GM18498 (cell line): ENCODE measurements around the gene SLC25A42.
A peak's percentile ranks its signal among the peaks of the same experiment; 100 is the strongest.

Experiments
- ATAC-seq: cut with Tn5 transposase; IDR thresholded peaks from one replicate; pipeline ENCODE4 v1.9.1; 2021; ENCODE audit warnings: mild to moderate bottlenecking, moderate library complexity; ENCODE audit not compliant: unreplicated experiment

Gene SLC25A42

DNA sequence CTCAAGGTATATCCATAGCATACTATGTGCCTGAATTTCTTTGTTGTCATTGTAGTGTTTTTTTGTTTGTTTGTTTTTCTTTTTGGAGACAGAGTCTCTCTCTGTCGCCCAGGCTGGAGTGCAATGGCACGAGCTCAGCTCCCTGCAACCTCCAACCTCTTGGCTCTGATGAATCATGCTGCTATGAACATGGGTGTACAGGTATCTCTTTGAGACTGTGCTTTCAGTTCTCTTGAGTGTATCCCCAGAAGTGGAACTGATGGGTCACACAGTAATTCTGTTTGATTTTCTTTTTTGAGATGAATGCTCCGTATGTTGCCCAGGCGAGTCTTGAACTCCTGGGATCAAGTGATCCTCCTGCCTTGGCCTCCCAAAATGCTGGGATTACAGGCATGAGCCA lies 13.7 kb upstream of the SLC25A42 start:
- ATAC-seq: no peak

DNA sequence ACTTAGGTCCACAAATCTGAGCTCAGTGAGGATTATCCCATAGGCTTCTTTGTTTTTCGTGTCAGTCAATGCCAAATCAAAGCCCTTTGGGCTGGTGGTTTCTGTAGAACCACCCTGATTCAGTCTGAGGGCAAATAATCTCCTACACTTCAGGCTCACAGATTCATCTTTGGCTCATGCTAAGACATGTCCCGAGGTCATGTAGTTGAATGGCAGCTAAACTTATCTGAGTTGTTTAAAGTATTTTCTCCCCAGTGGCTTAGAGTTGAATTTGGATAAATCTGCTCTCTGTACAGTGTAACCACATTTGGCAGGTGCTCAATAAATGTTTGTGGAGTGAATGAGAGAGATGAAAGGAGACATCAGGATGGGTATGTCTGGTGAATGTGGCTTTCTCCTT lies 13.1 kb upstream of the SLC25A42 start:
- no peak for ATAC-seq

DNA sequence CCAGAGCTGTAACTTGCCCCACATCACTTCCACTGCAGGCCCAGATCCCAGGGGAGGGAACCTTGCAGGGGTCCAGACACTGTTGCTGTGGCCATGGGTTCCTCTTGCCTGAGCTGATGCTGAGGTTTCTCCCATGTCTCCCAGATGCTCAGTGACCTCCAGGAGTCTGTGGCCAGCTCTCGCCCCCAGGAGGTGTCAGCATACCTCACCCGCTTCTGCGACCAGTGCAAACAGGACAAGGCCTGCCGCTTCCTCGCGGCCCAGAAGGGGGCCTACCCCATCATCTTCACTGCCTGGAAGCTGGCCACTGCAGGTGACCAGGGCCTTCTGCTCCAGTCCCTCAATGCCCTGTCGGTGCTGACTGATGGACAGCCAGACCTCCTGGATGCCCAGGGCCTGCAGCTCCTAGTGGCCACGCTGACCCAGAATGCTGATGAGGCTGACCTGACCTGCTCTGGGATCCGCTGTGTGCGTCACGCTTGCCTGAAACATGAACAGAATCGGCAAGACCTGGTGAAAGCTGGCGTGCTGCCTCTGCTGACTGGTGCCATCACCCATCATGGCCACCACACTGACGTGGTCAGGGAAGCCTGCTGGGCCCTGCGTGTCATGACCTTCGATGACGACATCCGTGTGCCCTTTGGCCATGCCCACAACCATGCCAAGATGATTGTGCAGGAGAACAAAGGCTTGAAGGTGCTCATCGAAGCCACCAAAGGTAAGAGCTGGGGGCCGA lies 12.1 kb upstream of the SLC25A42 start:
- ATAC-seq: no peak

DNA sequence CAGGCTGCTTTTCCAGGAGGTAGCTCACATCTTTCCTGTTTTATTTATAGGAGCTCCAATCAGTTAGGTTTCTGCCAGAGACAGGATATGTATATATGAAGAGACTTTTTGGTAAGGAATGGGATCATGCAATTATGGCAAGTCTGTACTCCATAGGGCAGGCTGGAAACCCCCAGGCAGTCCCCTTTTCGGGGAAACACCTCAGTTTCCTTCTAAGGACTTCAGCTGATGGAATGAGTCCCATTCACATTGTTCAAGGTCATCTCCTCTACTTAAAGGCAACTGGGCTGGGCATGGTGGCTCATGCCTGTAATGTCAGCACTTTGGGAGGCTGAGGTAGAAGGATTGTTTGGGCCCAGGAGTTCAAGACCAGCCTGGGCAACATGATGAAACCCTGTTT lies 10.9 kb upstream of the SLC25A42 start:
- no peak for ATAC-seq

DNA sequence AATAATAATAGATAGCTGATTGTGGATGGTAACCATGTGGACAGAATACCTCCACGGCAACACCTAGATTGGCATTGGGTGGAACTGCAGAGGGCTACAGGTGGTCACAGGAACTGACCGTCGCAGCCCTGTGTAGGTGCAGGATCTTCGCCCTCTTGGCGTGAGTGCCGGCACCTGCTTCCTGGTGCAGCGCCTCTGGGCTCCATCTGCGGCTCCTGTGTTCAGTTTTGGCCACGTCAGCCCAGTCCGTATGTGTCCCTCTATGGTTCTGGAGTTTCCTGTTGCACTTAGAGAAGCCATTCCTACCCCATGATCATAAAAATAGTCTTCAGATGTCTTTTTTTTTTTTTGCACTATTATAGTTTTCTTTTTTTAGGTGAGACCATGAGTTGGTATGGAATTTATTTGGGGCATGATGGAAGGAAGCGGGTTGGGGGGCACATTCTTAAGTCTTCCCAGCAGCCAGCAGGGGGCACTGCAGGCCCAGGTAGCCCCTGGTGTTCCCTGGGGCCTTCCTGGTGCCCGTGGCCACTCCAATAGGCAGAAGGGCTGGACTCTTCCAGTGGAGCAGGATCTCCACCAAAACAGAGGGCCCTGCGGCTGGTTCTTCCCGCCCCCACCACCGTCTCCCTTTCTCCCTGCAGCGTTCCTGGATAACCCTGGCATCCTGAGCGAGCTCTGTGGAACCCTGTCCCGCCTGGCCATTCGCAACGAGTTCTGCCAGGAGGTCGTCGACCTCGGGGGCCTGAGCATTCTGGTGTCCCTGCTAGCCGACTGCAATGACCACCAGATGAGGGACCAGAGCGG lies 10.1 kb upstream of the SLC25A42 start:
- no peak for ATAC-seq

DNA sequence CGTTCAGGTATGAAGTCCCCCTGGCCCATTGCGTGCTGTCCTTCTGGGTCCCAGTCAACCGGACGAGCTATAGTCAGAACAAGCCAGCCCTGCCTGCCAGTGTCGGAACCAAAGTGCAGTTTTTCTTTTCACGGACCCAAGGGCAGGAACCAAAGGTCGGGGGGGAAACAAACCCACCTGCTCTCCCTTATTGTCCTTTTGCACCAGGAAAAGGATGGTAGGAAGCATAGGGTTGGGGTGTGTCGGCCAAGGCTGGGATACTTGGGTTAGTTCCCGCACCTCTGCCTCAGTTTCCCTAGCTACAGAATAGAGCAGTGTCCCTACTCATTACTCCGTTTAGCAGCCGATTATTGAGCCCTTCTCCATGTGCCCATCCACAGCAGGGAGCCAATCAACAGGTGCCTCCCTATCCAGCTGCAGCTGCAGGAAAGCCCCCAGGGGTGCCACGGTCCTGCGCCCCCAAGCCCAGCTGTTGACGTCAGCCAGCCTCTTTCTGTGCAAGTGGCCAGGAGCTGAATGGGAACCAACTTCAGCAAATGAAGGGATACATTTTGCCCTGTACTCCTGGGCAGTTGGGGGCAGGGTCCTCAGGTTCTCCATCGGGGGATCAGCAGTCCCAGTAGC lies 9.4 kb upstream of the SLC25A42 start:
- no peak for ATAC-seq

DNA sequence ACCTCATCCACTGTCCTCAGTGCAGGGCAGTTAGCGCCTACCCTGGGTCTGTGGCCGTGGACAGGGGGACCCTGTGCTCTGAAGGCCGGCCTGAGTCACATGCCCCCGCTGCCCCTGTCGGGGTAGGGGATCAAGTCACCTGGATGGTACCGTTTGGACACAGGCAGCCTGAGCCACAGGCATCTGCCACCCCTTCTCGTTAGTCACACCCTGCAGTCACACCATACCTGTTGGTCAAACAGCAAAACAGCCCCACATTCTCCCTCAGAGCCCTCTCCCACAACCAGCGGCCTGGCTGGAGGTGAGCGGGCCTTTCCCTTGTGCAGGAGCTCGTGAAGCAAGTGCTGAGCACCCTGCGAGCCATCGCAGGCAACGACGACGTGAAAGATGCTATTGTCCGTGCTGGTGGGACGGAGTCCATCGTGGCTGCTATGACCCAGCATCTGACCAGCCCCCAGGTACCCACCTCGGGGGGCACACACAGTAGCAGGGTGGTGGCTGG lies 8.8 kb upstream of the SLC25A42 start:
- no peak for ATAC-seq

DNA sequence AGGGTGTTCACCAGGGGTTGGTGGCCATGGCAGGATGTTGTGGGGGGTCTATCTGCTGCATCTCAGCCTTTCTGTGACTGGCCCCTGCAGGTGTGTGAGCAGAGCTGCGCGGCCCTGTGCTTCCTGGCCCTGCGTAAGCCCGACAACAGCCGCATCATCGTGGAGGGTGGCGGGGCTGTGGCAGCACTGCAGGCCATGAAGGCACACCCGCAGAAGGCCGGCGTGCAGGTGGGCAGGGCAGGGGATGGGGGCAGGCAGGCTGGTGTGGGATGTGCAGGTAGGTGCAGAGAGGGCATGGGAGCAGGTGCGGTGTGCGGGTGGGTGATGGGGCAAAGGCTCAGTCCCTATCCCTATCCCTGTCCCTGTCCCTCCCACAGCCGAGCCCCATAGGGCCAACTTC lies 8.1 kb upstream of the SLC25A42 start:
- ATAC-seq: no peak

DNA sequence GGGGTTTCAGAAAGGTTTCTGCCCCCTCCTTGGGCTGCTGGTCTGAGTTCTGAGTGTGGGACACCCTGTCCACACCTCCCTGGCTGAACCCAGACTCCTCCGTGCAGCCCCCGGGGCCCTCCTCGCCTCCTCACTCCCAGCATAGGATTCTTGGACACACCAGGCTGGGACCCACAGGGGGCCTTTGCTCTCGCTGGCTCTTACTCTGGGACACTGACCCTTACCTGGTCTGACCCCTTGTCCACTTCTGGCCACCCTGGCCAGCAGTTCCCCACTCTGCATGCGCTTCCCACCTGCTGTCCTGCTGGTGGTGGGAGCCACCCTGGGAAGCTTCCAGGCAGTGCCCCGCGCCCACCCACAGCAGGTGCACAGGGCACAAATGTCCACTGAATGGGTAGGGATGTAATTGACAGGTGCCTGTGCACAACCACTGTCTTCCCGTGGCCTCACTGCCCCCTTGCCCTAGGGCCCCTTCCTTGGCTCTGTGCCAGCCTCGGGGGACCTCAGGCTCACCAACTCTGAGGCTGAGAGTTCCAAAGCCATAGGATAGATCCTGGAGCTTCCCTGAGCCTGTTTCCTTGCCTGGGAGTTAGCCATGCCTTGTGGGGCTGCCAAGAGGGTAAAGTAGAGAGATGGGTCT lies 7.0 kb upstream of the SLC25A42 start:
- no peak for ATAC-seq

DNA sequence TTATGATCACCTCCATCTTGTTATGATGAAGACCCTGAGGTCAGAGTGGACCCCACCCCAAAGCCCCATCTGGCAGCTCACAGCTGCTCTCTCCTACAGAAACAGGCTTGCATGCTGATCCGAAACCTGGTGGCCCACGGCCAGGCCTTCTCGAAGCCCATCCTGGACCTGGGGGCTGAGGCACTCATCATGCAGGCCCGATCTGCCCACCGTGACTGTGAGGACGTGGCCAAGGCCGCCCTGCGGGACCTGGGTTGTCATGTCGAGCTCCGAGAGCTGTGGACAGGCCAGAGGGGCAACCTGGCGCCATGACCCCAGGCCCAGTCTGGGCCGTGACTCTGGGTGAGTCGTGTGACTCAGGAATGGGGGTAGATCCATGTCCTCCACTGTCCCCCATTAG lies 6.5 kb upstream of the SLC25A42 start:
- ATAC-seq: no peak

DNA sequence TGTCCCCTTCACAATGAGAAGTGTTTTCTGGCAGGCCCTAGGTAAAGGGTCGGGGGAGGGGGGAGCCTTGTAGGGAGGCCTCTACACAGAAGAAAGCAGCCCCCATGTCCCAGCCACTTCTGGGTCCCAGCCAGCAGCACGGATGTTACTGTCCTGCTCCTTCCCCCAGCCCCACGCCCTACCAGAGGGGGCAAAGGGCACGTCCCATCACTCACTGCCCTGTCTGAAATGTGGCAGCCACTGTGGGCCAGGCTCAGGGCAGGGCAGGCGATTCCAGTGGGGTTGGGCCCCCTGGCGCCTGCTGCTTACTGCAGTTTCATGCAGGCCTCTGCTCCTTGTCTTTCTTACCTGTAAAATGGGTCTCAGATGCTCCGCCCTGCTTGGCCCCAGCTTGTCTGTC lies 6.1 kb upstream of the SLC25A42 start:
- no peak for ATAC-seq

DNA sequence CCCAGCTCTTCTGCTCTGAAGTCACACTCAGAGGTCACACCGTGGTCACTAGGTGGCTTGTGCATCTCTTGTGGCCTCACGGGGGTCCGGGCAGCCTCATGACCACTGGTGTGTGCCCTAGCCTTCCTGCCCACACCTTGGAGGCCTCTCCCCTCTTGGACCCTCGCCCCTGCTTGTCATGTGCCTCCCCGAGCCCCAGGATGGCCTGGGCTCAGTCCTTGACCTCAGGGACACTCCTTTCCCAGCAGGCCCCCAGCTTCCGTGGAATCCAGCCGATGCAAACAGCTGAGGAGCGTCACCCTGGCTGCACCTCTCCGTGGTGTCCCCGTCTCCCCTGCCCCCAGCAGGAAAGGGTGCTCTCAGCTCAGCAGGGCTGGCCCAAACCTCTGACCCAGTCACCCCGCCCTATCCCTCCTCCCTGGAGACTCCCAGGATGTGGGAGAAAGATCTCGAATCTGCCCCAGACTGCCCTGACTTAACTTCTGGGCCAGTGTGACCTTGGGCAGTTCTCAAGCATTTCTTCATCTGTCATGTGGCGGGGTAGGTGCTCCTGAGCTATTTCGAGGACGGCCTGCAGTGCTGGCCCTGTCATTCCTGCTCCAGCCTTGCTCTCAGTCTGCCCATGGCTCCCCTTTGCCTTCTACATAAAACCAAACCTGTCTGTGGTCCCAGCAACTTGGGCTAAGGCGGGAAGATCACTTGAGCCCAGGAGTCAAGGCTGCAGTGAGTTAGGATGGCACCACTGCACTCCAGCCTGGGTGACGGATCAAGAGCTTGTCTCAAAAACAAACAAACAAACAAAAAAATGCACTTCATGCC lies 4.6 kb upstream of the SLC25A42 start:
- ATAC-seq: no peak

DNA sequence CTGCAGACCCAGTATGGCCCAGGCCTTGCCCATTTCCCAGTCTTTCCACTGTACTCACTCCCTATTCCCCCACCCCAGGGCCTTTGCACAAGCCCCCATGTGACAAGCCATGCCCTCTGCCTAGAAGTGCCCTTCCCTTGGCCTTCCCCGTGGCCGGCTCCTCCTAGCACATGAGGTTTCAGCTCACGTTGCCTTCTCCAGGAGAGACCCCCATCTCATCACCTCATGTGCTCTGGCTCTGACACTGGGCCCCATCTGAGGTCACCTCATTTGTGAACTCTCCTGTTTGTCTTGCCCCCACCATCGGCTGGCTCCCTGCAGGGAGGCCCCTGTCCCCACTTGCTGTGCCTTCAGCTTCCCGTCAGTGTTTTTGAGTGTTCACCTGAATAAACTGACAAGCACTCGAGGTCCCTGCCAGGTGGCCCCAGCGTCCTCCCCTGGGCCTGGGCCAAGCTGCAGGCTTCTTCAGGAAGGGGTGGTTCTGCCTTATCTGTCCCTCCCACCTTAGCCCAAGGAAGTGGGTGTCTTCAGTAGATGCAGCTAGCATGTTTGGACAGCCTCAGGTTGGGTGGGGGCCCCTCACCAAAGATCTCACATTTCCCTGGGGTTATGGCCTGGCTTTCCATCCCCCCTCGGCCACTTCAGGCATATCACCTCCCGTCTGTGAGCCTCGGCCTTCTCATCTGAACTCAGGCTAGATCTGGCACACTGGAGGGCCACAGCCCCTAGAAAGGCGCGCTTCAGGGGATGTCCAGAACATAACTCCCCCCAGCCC lies 3.8 kb upstream of the SLC25A42 start:
- ATAC-seq: no peak

DNA sequence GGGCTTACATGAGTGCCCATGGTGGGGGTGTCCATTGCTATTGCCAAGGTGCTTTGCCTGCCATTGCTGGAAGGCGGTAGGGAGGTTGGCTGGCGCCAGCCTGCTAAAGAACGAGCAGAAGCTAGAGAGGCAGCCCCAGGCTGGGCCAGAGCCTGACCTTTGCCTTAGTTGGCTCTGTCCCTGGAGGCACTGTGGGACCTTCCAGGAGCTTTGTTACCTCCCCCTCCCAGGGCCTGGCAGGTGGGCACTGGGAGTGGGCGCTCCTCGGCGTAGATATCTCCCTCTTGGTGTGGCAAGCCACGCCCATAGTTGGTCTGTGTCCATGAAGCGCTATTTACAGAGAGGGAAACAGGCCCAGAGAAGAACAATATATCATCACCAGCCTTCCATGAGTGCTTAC lies 2.3 kb upstream of the SLC25A42 start:
- ATAC-seq: no peak

DNA sequence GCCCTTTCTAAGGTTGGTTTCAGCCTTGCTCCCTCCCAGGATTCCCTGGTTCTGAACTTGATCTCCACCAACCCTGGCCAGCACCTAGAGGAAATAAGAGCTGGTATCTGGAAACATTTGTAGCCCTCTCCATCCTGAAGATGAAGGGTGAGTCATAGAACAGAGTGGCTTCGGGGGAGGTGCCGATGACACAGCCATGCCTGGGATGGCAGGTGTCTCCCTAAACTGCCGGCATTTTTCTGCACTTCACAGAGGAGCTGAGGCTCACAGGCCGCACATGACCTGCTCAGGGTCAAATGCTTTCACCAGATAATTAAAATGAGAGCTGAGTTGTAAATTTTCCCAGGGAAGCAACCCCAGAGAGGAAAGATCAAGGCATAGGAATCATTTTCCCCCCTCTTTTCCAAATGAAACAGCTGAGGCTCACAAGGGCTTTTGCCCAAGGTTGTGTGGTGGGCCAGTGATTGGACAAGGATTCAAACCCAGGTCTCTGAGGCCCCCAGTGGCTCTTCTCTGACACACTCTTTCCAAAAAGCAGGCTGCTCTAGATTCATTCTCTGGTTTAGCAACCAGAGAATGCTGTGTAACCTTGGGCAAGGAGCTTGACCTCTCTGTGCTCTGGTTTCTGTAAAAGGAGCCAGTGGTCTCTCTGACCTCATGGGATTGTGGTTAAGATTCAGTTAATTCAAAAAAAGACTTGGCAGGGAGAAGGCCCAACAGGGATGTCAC lies 1.2 kb upstream of the SLC25A42 start:
- ATAC-seq: no peak

DNA sequence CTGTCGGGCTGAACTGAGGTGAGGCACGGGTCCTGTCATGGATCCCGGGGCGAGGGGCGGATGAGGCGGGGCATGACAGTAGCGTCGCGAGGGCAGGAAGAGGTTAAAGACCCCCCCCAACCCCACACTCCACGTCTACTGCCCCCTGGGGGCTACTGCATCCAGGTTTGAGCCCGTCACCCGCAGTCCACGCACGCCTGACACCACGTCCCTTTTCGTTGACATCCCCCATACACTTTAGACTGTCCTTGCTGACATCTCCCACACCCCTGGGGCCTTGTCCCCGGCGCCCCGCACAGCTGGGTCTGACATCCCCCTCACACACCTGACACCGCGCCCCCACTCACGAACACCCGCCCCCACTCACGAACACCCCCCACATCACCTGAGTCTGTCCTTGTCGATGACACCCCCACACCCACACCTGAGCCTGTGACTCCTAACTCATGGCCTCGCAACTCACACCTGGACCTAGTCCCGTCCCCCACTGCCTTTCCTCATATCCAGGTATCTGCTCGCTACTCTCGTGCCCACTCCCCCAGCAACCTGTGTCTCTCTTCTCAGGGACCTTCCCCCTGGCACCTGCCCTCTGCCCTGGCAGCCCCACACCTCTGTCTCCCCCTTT lies 416 bp downstream of the SLC25A42 start:
- peak; percentile 20 for ATAC-seq

DNA sequence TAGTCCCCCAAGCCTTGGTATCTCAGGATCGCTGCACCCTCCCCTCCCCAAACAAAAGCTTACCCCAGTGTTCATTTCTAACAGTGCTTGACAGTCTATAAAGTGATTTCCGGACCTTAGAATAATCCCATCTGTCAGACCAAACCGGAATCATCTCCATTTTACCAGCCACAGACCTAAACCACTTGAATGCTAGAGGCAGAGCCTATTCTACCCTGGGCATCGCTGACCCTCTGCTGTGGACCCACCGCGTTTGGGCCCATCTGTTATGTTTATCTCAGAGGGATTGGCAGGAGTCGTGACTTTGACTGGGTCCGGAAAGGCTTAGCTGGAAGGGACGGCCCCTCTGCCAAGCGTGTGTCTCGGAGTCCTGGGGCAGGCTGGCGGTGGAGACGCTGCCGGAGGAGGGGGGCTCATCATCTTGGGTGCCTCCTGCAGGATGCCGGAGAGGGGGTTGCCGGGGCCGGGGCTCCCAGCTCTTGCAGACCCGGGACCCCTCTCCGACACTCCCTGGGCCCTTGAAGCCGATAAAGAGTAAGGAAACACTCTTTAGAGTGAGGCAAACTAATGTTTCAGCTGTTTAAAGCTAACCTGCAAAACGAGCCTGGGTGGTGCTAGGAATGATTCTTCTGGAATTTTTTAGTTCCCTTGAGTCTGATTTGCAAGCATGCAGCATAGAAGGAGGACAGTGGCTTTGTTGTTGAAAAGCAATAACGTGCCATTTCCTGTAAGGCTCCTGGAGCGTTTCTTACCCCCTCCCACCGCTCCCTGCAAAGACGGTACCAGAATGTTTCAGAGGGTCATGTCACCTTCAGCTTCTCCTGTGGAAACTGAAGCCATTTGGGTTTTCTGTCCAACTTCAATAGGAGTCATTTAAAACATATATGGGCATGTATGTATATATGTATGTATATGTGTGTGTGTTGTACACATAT lies 1.3 kb downstream of the SLC25A42 start:
- no peak for ATAC-seq
